CD8-positive, alpha-beta memory T cell (primary cell): ENCODE measurements around the gene PPM1E. TPM values are rescaled to one million over a fixed set of nuclear protein-coding genes. Genes with fewer than 3 reads are reported as not detected.
A peak's percentile ranks its signal among the peaks of the same experiment; 100 is the strongest.
"Not testable (repeated sequence)": the region's sequence is repeated elsewhere in the genome, so short reads cannot be mapped to it uniquely, and the experiment has no call there.

Experiments used
- CTCF ChIA-PET: fragments of 350-600 bp; sonication (Branson Sonifier 250); formaldehyde crosslinking; loops from one replicate; lab custom pipeline; 2021; ENCODE audit warnings: antibody characterized with exemption; lab: Charles Lee
- POLR2A ChIA-PET: fragments of 350-600 bp; sonication (Branson Sonifier 250); formaldehyde crosslinking; loops from one replicate; lab custom pipeline; 2021; ENCODE audit warnings: antibody characterized with exemption; lab: Charles Lee
- DNase-seq, 5 donors: peaks; one replicate each; pipeline versions ENCODE4 v3.0.0 to v3.0.0-alpha.2; 2020 to 2022; ENCODE audit warnings: mixed read lengths in 1 of 5
- H3K27ac ChIP-seq: one replicate; pipeline ENCODE4 v1.7.0; 2013; ENCODE audit warnings: low read depth, mild to moderate bottlenecking, low read length, moderate library complexity
- H3K27me3 ChIP-seq: 2 replicates; pipeline ENCODE4 v1.7.0; 2013; ENCODE audit warnings: low read length, mild to moderate bottlenecking; ENCODE audit not compliant: insufficient read depth, poor library complexity, severe bottlenecking
- H3K36me3 ChIP-seq: 2 replicates; pipeline ENCODE4 v1.7.0; 2013; ENCODE audit warnings: mild to moderate bottlenecking, low read length, moderate library complexity; ENCODE audit not compliant: insufficient read depth
- H3K4me1 ChIP-seq: 2 replicates; pipeline ENCODE4 v1.7.0; 2013; ENCODE audit warnings: mild to moderate bottlenecking, low read length, moderate library complexity; ENCODE audit not compliant: insufficient read depth
- H3K4me3 ChIP-seq: 2 replicates; pipeline ENCODE4 v1.7.0; 2013; ENCODE audit warnings: mild to moderate bottlenecking, low read length
- H3K9me3 ChIP-seq: 2 replicates; pipeline ENCODE4 v1.7.0; 2013; ENCODE audit warnings: mild to moderate bottlenecking, low read length
- H3K27ac Mint-ChIP-seq, 8 donors: one replicate each; pipeline ENCODE4 v1.8.0; 2020 to 2021; ENCODE audit warnings: mixed read lengths in 8 of 8, mild to moderate bottlenecking in 6 of 8, inconsistent platforms in 3 of 8, moderate library complexity in 3 of 8
- H3K27me3 Mint-ChIP-seq, 2 donors: one replicate each; pipeline ENCODE4 v1.8.0; 2020 to 2021; ENCODE audit warnings: mixed read lengths in 2 of 2, mild to moderate bottlenecking in 1 of 2, moderate library complexity in 1 of 2
- H3K36me3 Mint-ChIP-seq, 3 donors: one replicate each; pipeline ENCODE4 v1.8.0; 2020 to 2021; ENCODE audit warnings: mixed read lengths in 3 of 3, inconsistent platforms in 1 of 3, mild to moderate bottlenecking in 1 of 3
- H3K4me1 Mint-ChIP-seq, 3 donors: one replicate each; pipeline ENCODE4 v1.8.0; 2020 to 2021; ENCODE audit warnings: mixed read lengths in 3 of 3, inconsistent platforms in 1 of 3, mild to moderate bottlenecking in 1 of 3
- H3K4me3 Mint-ChIP-seq, 7 donors: one replicate each; pipeline ENCODE4 v1.8.0; 2020 to 2021; ENCODE audit warnings: mixed read lengths in 7 of 7, mild to moderate bottlenecking in 6 of 7, moderate library complexity in 4 of 7, inconsistent platforms in 2 of 7
- H3K9me3 Mint-ChIP-seq, 5 donors: one replicate each; pipeline ENCODE4 v1.8.0; 2020 to 2022; ENCODE audit warnings: mixed read lengths in 5 of 5, mild to moderate bottlenecking in 3 of 5, moderate library complexity in 2 of 5, inconsistent platforms in 1 of 5
- polyA plus RNA-seq: library from polyadenylated mRNA; unstranded; fragments of 300-500 nt; fragmentation: Illumina TruSeq; gene quantifications from one replicate; pipeline ENCODE4 v1.2.3, GENCODE V29; 2021
- total RNA-seq, 2 experiments: library from RNA; stranded (reverse); gene quantifications; one replicate each; pipeline ENCODE4 v1.2.3, GENCODE V29; 2021

PPM1E gene
- total and polyA plus RNA-seq, 3 experiments from 2014 or later: 0.05 TPM; not detected in 2

GRCh38 chr17:58936295-58936694 lies 180.6 kb downstream of the PPM1E start:
- no peak overlapping the region for H3K27ac ChIP-seq
- no peaks in the 10 kb centered on the region for H3K9me3 ChIP-seq
- H3K4me1 ChIP-seq: no peaks in the 10 kb centered on the region
- DNase-seq: no peak
- ChIA-PET CTCF (no interaction called here), POLR2A (interaction anchor here (0.6 kb wide), 1 partner anchor 11 kb away, joined by 3 read pairs; no protein-coding TSS in a partner anchor)
- no peaks in the 10 kb centered on the region for H3K36me3 Mint-ChIP-seq
- H3K36me3 ChIP-seq: no peaks in the 10 kb centered on the region
- H3K4me3 Mint-ChIP-seq: no peak overlapping the region
- no peaks in the 10 kb centered on the region for H3K9me3 Mint-ChIP-seq
- no peaks in the 10 kb centered on the region for H3K27me3 ChIP-seq
- H3K27ac Mint-ChIP-seq: no peak overlapping the region
- H3K4me1 Mint-ChIP-seq: no peaks in the 10 kb centered on the region
- no peak overlapping the region for H3K4me3 ChIP-seq
- peaks cover 3 to 11% of the 10 kb centered on the region in 2 donors for H3K27me3 Mint-ChIP-seq

DNA sequence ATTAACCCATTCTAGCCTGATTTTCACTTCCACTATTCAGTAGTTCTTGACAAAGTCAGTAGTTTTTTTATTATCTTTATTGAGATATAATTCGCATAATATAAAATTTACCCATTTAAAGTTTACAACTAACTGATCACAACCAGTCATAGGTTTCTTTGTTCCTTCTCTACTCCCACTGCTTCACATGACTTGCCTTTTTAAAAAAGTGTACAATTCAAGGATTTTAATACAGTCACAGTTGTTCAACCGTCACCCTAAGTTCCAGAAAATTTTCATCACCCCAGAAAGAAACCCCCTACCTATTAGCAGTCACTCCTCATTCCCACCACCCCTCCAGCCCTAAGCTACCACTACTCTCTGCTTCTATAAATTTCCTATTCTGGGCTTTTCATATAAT lies 188.5 kb downstream of the PPM1E start:
- DNase-seq: no peak
- peaks cover 6 to 11% (median 7%) of the 10 kb centered on the region in 5 donors for H3K9me3 Mint-ChIP-seq
- POLR2A ChIA-PET: no interaction called here
- Histone ChIP-seq H3K9me3 (no peaks in the 10 kb centered on the region), H3K36me3 (no peaks in the 10 kb centered on the region), H3K27ac (no peak overlapping the region), H3K4me1 (no peaks in the 10 kb centered on the region), H3K27me3 (no peaks in the 10 kb centered on the region), H3K4me3 (no peak overlapping the region)
- H3K4me3 Mint-ChIP-seq: no peak overlapping the region
- CTCF ChIA-PET: no interaction called here
- H3K36me3 Mint-ChIP-seq: peaks cover 0 to 13% (median 0%) of the 10 kb centered on the region in 3 donors
- no peak overlapping the region for H3K27ac Mint-ChIP-seq
- no peaks in the 10 kb centered on the region for H3K4me1 Mint-ChIP-seq
- peaks cover 5 to 25% of the 10 kb centered on the region in 2 donors for H3K27me3 Mint-ChIP-seq

GRCh38 chr17:58947411-58947810 lies 191.8 kb downstream of the PPM1E start:
- Mint-ChIP-seq H3K4me1 (no peaks in the 10 kb centered on the region), H3K27me3 (peaks cover 12 to 28% of the 10 kb centered on the region in 2 donors), H3K9me3 (peaks cover 17 to 36% (median 31%) of the 10 kb centered on the region in 5 donors), H3K4me3 (no peak overlapping the region), H3K36me3 (peaks cover 0 to 28% (median 3%) of the 10 kb centered on the region in 3 donors), H3K27ac (no peak overlapping the region)
- no peak for DNase-seq
- POLR2A ChIA-PET: interaction anchor here (0.7 kb wide), 1 partner anchor 11 kb away, joined by 3 read pairs; no protein-coding TSS in a partner anchor
- no peaks in the 10 kb centered on the region for H3K27me3 ChIP-seq
- CTCF ChIA-PET: no interaction called here
- no peaks in the 10 kb centered on the region for H3K4me1 ChIP-seq
- H3K27ac ChIP-seq: no peak overlapping the region
- no peaks in the 10 kb centered on the region for H3K36me3 ChIP-seq
- H3K9me3 ChIP-seq: no peaks in the 10 kb centered on the region
- H3K4me3 ChIP-seq: no peak overlapping the region

DNA sequence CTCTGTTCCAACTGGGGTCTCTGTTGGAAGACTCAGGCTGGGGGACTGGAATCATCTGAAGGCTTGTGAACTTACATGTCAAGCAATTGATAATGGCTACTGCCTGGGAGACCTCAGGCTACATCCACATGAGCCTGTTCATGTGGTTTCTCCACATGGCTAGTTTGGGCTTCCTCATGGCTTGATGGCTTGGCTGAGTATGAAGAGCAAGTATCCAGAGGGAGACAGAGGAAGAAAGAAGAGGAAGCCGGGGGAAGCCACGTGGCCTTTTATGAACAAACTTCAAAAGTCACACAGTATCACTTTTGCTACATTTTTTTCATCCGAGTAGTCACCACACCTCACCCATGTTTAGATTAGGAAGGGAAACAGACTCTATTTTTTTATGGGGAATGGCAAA lies 192.2 kb downstream of the PPM1E start:
- Mint-ChIP-seq H3K9me3 (peaks cover 17 to 36% (median 31%) of the 10 kb centered on the region in 5 donors), H3K4me3 (no peak overlapping the region), H3K27ac (no peak overlapping the region), H3K27me3 (peaks cover 12 to 28% of the 10 kb centered on the region in 2 donors), H3K36me3 (peaks cover 0 to 28% (median 3%) of the 10 kb centered on the region in 3 donors), H3K4me1 (no peaks in the 10 kb centered on the region)
- no peak overlapping the region for H3K27ac ChIP-seq
- H3K36me3 ChIP-seq: no peaks in the 10 kb centered on the region
- ChIA-PET CTCF (no interaction called here), POLR2A (no interaction called here)
- no peaks in the 10 kb centered on the region for H3K4me1 ChIP-seq
- no peaks in the 10 kb centered on the region for H3K27me3 ChIP-seq
- DNase-seq: no peak
- no peaks in the 10 kb centered on the region for H3K9me3 ChIP-seq
- no peak overlapping the region for H3K4me3 ChIP-seq

DNA sequence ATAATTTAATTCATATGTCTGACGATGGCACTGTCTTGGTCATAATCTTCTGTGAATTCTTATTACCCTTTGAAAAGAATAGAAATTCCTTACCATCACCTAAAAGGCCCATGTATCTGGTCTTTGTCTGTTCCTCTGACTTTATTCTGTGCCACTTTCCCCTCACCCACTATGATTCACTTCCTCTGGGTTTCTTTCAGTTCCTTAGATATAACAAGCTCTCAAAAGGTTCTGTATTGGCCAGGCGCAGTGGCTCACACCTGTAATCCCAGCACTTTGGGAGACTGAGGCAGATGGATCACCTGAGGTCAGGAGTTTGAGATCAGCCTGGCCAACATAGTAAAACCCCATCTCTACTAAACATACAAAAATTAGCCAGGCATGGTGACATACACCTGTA lies 198.7 kb downstream of the PPM1E start:
- H3K4me1 ChIP-seq, H3K36me3 ChIP-seq, H3K27ac ChIP-seq, CTCF ChIA-PET, H3K27me3 ChIP-seq, H3K27ac Mint-ChIP-seq, H3K9me3 ChIP-seq, H3K4me1 Mint-ChIP-seq, H3K4me3 Mint-ChIP-seq, DNase-seq, H3K4me3 ChIP-seq, POLR2A ChIA-PET: not testable (repeated sequence)
- Mint-ChIP-seq H3K9me3 (peaks cover 9 to 27% (median 25%) of the 10 kb centered on the region in 5 donors), H3K36me3 (peaks cover 0 to 22% (median 3%) of the 10 kb centered on the region in 3 donors), H3K27me3 (peaks cover 17 to 34% of the 10 kb centered on the region in 2 donors)

DNA sequence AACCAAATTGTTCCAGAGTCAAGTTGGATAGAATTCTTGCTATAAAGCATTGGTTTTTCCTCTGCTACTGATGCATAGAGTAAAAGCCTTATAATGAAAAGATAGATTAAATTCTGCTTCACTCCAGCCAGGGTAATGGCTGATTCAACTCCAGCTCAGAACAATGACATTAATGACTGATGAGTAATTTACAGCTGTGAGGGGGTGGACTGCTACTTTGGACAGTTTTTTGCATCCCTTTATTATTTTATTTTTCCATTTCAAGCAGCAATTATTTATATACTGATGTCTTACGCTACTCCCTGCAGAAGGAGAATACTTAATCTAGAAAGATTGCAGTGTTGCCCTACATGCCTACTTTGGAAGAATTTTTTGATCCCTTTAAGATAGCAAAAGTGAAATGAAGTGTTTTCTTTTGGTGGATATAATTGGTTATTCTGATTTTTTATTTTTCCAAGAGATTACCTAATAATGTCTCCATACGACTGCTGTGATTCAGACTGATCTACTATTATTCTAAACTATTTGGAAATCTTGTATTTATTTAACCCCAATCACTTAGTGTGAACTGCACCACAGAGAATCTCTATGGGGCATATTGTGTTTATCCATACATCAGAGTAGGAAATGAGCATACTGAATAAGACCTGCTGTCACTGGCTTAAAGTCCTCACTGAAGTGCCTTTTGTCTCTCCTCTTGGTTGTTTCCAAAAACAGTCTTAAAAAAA lies 201.5 kb downstream of the PPM1E start:
- H3K4me3 Mint-ChIP-seq: no peak overlapping the region
- no peak overlapping the region for H3K27ac ChIP-seq
- peaks cover 0 to 9% (median 3%) of the 10 kb centered on the region in 5 donors for H3K9me3 Mint-ChIP-seq
- H3K4me1 Mint-ChIP-seq: no peaks in the 10 kb centered on the region
- peak overlapping the region in 1 of 8 donors; percentile 65 for H3K27ac Mint-ChIP-seq
- no peaks in the 10 kb centered on the region for H3K4me1 ChIP-seq
- H3K9me3 ChIP-seq: no peaks in the 10 kb centered on the region
- no peak for DNase-seq
- no peaks in the 10 kb centered on the region for H3K36me3 ChIP-seq
- ChIA-PET CTCF (no interaction called here), POLR2A (no interaction called here)
- peaks cover 11 to 29% of the 10 kb centered on the region in 2 donors for H3K27me3 Mint-ChIP-seq
- H3K36me3 Mint-ChIP-seq: peaks cover 0 to 9% (median 0%) of the 10 kb centered on the region in 3 donors
- H3K4me3 ChIP-seq: no peak overlapping the region
- no peaks in the 10 kb centered on the region for H3K27me3 ChIP-seq

- H3K9me3 ChIP-seq, CTCF ChIA-PET, H3K4me1 ChIP-seq, H3K4me3 ChIP-seq, DNase-seq, H3K36me3 ChIP-seq, H3K4me3 Mint-ChIP-seq, POLR2A ChIA-PET, H3K4me1 Mint-ChIP-seq, H3K27me3 ChIP-seq, H3K36me3 Mint-ChIP-seq, H3K27ac ChIP-seq, H3K9me3 Mint-ChIP-seq: not testable (repeated sequence)
- peaks cover 11 to 29% of the 10 kb centered on the region in 2 donors for H3K27me3 Mint-ChIP-seq
- peak overlapping the region in 1 of 8 donors; percentile 65 for H3K27ac Mint-ChIP-seq
Observed at GRCh38 chr17:58957725-58958073, 202.0 kb downstream of the PPM1E start.

DNA sequence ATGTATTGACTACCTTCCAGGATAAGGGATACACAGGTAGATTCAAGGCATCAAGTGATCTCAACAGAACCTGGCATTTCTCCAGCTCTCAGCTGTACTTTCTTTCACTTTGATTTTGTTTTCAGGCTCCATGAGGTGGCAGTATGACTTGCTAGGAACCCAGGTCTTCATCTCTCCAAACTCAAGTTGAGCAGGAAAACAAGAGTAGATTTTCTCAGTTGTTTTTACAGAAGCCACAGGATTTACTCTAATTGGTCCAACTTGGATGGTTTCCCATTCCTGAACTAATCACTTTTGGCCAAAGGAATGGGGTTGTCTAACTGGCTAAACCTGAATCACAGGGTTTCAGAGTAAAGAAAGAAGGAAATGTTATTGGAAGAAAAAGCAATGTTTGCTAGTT lies 204.4 kb downstream of the PPM1E start:
- ChIA-PET CTCF (no interaction called here), POLR2A (no interaction called here)
- no peaks in the 10 kb centered on the region for H3K4me1 ChIP-seq
- no peak overlapping the region for H3K4me3 ChIP-seq
- no peaks in the 10 kb centered on the region for H3K9me3 Mint-ChIP-seq
- no peaks in the 10 kb centered on the region for H3K36me3 Mint-ChIP-seq
- no peak for DNase-seq
- no peaks in the 10 kb centered on the region for H3K4me1 Mint-ChIP-seq
- no peak overlapping the region for H3K27ac ChIP-seq
- H3K4me3 Mint-ChIP-seq: no peak overlapping the region
- H3K27me3 Mint-ChIP-seq: peaks cover 0 to 16% of the 10 kb centered on the region in 2 donors
- H3K9me3 ChIP-seq: no peaks in the 10 kb centered on the region
- H3K27ac Mint-ChIP-seq: no peak overlapping the region
- no peaks in the 10 kb centered on the region for H3K36me3 ChIP-seq
- H3K27me3 ChIP-seq: no peaks in the 10 kb centered on the region
